Stomach smooth muscle (tissue), 2 donors: ENCODE results near the gene COMMD1.
"Not testable (repeated sequence)": the region's sequence is repeated elsewhere in the genome, so short reads cannot be mapped to it uniquely, and the experiment has no call there.

Source experiments
- H3K27ac ChIP-seq: one replicate; pipeline ENCODE4 v1.7.0; 2013; ENCODE audit warnings: mild to moderate bottlenecking, low read length, inconsistent platforms
- H3K27me3 ChIP-seq, 2 donors: one replicate each; pipeline ENCODE4 v1.7.0; 2013; ENCODE audit warnings: low read length in 2 of 2; ENCODE audit not compliant: insufficient read depth in 2 of 2, control insufficient read depth in 1 of 2
- H3K36me3 ChIP-seq, 2 donors: one replicate each; pipeline ENCODE4 v1.7.0; 2013; ENCODE audit warnings: low read length in 2 of 2; ENCODE audit not compliant: control insufficient read depth in 2 of 2, insufficient read depth in 2 of 2
- H3K4me1 ChIP-seq: one replicate; pipeline ENCODE4 v1.7.0; 2013; ENCODE audit warnings: low read length; ENCODE audit not compliant: control insufficient read depth, insufficient read depth
- H3K4me3 ChIP-seq, 2 donors: one replicate each; pipeline ENCODE4 v1.7.0; 2013; ENCODE audit warnings: low read length in 2 of 2
- H3K9ac ChIP-seq, 2 donors: one replicate each; pipeline ENCODE4 v1.7.0; 2013; ENCODE audit warnings: low read length in 2 of 2, mild to moderate bottlenecking in 1 of 2
- H3K9me3 ChIP-seq, 2 donors: one replicate each; pipeline ENCODE4 v1.7.0; 2013; ENCODE audit warnings: low read length in 2 of 2; ENCODE audit not compliant: control insufficient read depth in 2 of 2
- donor health status: healthy.
- donor health status: Pancreatic carcinoma.

COMMD1 gene

DNA sequence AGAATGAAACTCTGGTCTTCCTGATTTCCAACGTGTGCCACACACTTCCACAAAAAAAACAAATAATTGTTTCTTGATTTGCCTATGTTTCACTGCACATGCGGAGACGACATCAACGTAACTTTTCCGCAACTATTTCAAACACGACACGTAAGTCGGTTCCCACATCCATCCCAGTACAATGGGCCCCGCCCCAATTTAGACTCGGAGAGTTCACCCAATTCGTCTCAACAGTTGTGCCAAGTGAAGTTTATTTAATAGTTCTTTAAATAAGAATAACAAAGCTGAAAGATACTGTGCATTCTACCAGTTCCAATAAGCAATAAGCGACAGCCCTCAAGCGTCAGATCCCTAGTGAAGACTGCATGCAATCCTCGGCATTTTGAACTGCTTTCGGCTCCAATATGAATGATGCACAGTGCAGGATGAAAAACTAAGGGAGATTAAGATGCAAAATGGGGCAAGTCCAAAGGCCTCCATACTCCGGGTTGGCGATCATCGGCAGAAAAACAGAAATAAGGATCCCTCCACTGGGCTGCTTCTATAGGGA lies 17.7 kb upstream of the COMMD1 start:
- no peaks in the 10 kb centered on the region for H3K27me3 ChIP-seq
- peak overlapping the region; percentile 96 for H3K27ac ChIP-seq
- H3K4me3 ChIP-seq, result peak overlapping the region; percentile 81 to 96
- H3K9ac ChIP-seq, result peak overlapping the region; percentile 78 to 98
- H3K36me3 ChIP-seq, result peaks cover 12 to 14% of the 10 kb centered on the region in 2 donors
- no peaks in the 10 kb centered on the region for H3K9me3 ChIP-seq
- peaks cover 14% of the 10 kb centered on the region for H3K4me1 ChIP-seq

- no peaks in the 10 kb centered on the region for H3K27me3 ChIP-seq
- H3K4me3 ChIP-seq, result peak within 1 kb of the TSS; percentile 81 to 96
- H3K36me3 ChIP-seq, result peaks cover 6 to 7% of the 10 kb centered on the region in 2 donors
- H3K4me1 ChIP-seq, result peaks cover 14% of the 10 kb centered on the region
- H3K9ac ChIP-seq, result peak within 1 kb of the TSS; percentile 78 to 98
- H3K27ac ChIP-seq, result peak within 1 kb of the TSS; percentile 96
- H3K9me3 ChIP-seq, result no peaks in the 10 kb centered on the region
Measured at GRCh38 chr2:61888267-61889055, 17.0 kb upstream of the COMMD1 start, which contains the start of gene CCT4. Gene CCT4, minus strand, starts transcription at chr2:61888656. Its CDS starts 149 bp downstream, at chr2:61888507.

DNA sequence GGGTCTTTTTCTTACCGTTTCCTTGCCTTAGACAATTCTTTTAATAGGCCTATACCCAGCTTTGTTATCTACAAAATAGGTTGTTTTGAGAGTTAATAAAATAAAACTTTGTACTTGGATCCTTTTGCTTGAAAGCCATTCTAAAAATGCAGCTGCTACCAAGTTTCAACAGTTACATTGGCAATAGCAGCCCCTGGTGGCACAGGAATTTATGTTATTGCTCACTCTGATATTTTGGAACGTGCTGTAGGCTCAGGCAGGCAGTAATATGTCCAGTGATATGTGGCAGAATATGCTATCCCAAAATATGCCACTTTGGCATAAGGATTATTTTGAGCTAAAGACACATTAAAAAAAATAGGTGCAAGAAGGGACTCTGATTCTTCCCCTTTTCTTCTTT lies 6.7 kb upstream of the COMMD1 start:
- no peaks in the 10 kb centered on the region for H3K27me3 ChIP-seq
- no peaks in the 10 kb centered on the region for H3K9me3 ChIP-seq
- no peak overlapping the region for H3K4me3 ChIP-seq
- no peaks in the 10 kb centered on the region for H3K36me3 ChIP-seq
- no peaks in the 10 kb centered on the region for H3K4me1 ChIP-seq
- no peak overlapping the region for H3K9ac ChIP-seq
- H3K27ac ChIP-seq, result no peak overlapping the region

GRCh38 chr2:61900281-61900680 lies 5.2 kb upstream of the COMMD1 start:
- Histone ChIP-seq H3K4me3 (no peak overlapping the region), H3K27ac (no peak overlapping the region), H3K9me3 (no peaks in the 10 kb centered on the region), H3K9ac (no peak overlapping the region), H3K27me3 (no peaks in the 10 kb centered on the region), H3K36me3 (no peaks in the 10 kb centered on the region), H3K4me1 (no peaks in the 10 kb centered on the region)

- no peaks in the 10 kb centered on the region for H3K36me3 ChIP-seq
- no peak overlapping the region for H3K27ac ChIP-seq
- peak overlapping the region; percentile 89 to 97 for H3K9ac ChIP-seq
- H3K4me1 ChIP-seq, result peaks cover 5% of the 10 kb centered on the region
- H3K4me3 ChIP-seq, result peak overlapping the region; percentile 95 to 96
- no peaks in the 10 kb centered on the region for H3K9me3 ChIP-seq
- no peaks in the 10 kb centered on the region for H3K27me3 ChIP-seq
Measured at GRCh38 chr2:61906186-61906470, 654 bp downstream of the COMMD1 start.

- H3K4me3 ChIP-seq, result no peak overlapping the region
- no peak overlapping the region for H3K9ac ChIP-seq
- peaks cover 5% of the 10 kb centered on the region for H3K4me1 ChIP-seq
- no peaks in the 10 kb centered on the region for H3K36me3 ChIP-seq
- no peaks in the 10 kb centered on the region for H3K27me3 ChIP-seq
- H3K9me3 ChIP-seq, result no peaks in the 10 kb centered on the region
- no peak overlapping the region for H3K27ac ChIP-seq
Measured at GRCh38 chr2:61909116-61909515, 3.6 kb downstream of the COMMD1 start.

DNA sequence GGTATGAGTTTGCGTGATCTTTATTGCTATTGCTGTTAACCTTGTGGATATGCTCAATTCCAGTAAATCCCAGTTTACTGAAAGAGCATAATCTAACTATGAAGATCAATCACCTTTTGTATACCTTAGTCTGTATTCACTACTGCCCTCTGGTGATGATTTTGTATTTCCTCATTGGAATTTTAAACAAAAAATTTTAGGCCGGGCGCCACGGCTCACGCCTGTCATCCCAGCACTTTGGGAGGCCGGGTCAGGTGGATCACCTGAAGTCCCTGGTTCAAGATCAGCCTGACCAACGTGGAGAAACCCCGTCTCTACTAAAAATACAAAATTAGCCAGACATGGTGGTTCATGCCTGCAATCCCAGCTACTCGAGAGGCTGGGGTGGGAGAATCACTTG lies 5.1 kb downstream of the COMMD1 start:
- H3K27me3 ChIP-seq, result no peaks in the 10 kb centered on the region
- no peak overlapping the region for H3K9ac ChIP-seq
- H3K9me3 ChIP-seq, result no peaks in the 10 kb centered on the region
- no peak overlapping the region for H3K27ac ChIP-seq
- peaks cover 5% of the 10 kb centered on the region for H3K4me1 ChIP-seq
- H3K36me3 ChIP-seq, result no peaks in the 10 kb centered on the region
- H3K4me3 ChIP-seq, result no peak overlapping the region

GRCh38 chr2:61911510-61911909 lies 6.0 kb downstream of the COMMD1 start:
- Histone ChIP-seq H3K27me3 (no peaks in the 10 kb centered on the region), H3K4me3 (no peak overlapping the region), H3K9ac (no peak overlapping the region), H3K4me1 (peaks cover 2% of the 10 kb centered on the region), H3K36me3 (no peaks in the 10 kb centered on the region), H3K9me3 (no peaks in the 10 kb centered on the region), H3K27ac (no peak overlapping the region)

GRCh38 chr2:61914794-61915193 lies 9.3 kb downstream of the COMMD1 start:
- H3K9me3 ChIP-seq, H3K36me3 ChIP-seq, H3K9ac ChIP-seq, H3K4me3 ChIP-seq, H3K27ac ChIP-seq, H3K27me3 ChIP-seq, H3K4me1 ChIP-seq: not testable (repeated sequence)

DNA sequence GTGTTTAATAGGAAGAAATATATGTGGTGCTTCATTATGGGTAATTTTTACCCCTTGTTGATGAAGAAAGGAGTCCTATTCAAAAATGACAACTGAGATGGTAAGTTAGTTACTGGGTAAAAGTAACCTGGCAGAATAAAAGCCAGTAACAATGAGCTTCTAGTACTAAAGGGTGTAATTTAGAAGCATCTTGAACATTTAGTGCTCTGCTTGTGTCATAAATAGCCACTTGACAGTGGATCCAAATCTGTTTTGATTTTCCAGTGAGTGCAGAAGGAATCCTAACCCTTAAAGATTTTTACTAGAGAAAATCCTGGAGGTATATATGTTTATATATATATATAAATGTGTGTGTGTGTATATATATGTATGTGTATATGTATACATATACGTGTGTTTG lies 15.1 kb downstream of the COMMD1 start:
- Histone ChIP-seq H3K27me3 (no peaks in the 10 kb centered on the region), H3K27ac (no peak overlapping the region), H3K9ac (no peak overlapping the region), H3K36me3 (peaks cover 0 to 4% of the 10 kb centered on the region in 2 donors), H3K4me3 (no peak overlapping the region), H3K9me3 (no peaks in the 10 kb centered on the region), H3K4me1 (peaks cover 4% of the 10 kb centered on the region)

DNA sequence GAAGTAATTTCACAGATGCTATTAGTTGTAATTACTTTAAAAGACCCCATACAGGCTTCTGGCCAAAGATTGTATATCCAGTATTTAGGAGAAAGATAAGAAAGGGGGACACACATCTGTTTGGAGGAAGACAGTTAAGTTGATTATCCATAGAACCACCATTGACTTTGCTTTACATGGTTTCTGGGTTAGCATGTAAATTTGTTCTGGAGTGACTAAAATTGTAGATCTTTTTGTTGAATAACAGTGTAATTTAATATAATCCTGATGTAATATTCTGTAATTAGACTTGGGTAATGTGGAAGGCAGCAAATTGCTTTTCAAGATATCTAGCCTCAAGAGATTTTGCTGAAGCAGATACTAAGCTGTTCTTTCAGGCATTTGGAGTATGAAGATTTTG lies 17.2 kb downstream of the COMMD1 start:
- Histone ChIP-seq H3K27ac (no peak overlapping the region), H3K4me3 (no peak overlapping the region), H3K36me3 (peaks cover 0 to 2% of the 10 kb centered on the region in 2 donors), H3K4me1 (peaks cover 4% of the 10 kb centered on the region), H3K9ac (no peak overlapping the region), H3K9me3 (no peaks in the 10 kb centered on the region), H3K27me3 (no peaks in the 10 kb centered on the region)
